Erythroblast (primary cell): ENCODE measurements around the gene FSHR.

Experiments used
- DNase-seq, 2 experiments: peaks; one replicate each; lab custom pipeline; 2025; lab: John Stamatoyannopoulos, UW
- GATA1 ChIP-seq: IDR thresholded peaks from 2 replicates; pipeline ENCODE4 v1.6.1; 2011; ENCODE audit warnings: low read depth, mild to moderate bottlenecking, control low read depth, low read length, moderate library complexity
- POLR2A ChIP-seq: IDR thresholded peaks from 2 replicates; pipeline ENCODE4 v1.6.1; 2011; ENCODE audit warnings: mild to moderate bottlenecking, low read length

The FSHR gene

GRCh38 chr2:49154140-49154539, at the start of gene FSHR:
TSS of gene FSHR (minus strand) at chr2:49154515. CDS start at chr2:49154417, 98 bp downstream.
- DNase-seq: no peak
- TF ChIP-seq GATA1 (no peak), POLR2A (no peak)

GRCh38 chr2:49199266-49199665, 45.0 kb upstream of the FSHR start:
- TF ChIP-seq GATA1 (no peak), POLR2A (no peak)
- no peak for DNase-seq

- DNase-seq: no peak
- TF ChIP-seq GATA1 (no peak), POLR2A (no peak)
Observed at GRCh38 chr2:49194701-49195100, 40.4 kb upstream of the FSHR start.

- no peak for TF ChIP-seq POLR2A
- TF ChIP-seq GATA1: no peak
- no peak for DNase-seq
Observed at GRCh38 chr2:49192036-49192435, 37.7 kb upstream of the FSHR start.

- no peak for TF ChIP-seq GATA1
- TF ChIP-seq POLR2A: no peak
- DNase-seq: no peak
Observed at GRCh38 chr2:49189512-49190225, 35.4 kb upstream of the FSHR start.

- TF ChIP-seq GATA1: no peak
- TF ChIP-seq POLR2A: no peak
- DNase-seq: no peak
Observed at GRCh38 chr2:49186050-49186648, 31.8 kb upstream of the FSHR start.

- no peak for DNase-seq
- no peak for TF ChIP-seq POLR2A
- no peak for TF ChIP-seq GATA1
Observed at GRCh38 chr2:49178656-49179055, 24.3 kb upstream of the FSHR start.

- TF ChIP-seq POLR2A (no peak), GATA1 (no peak)
- DNase-seq: no peak
Observed at GRCh38 chr2:49177194-49177593, 22.9 kb upstream of the FSHR start.

- no peak for DNase-seq
- no peak for TF ChIP-seq GATA1
- TF ChIP-seq POLR2A: no peak
Observed at GRCh38 chr2:49175831-49176230, 21.5 kb upstream of the FSHR start.

- TF ChIP-seq GATA1 (no peak), POLR2A (no peak)
- DNase-seq: no peak
Observed at GRCh38 chr2:49174750-49175149, 20.4 kb upstream of the FSHR start.

GRCh38 chr2:49167131-49167530, 12.8 kb upstream of the FSHR start:
- TF ChIP-seq POLR2A: no peak
- TF ChIP-seq GATA1: no peak

GRCh38 chr2:49165662-49166061, 11.3 kb upstream of the FSHR start:
- no peak for DNase-seq
- TF ChIP-seq GATA1: no peak
- no peak for TF ChIP-seq POLR2A

More at GRCh38 chr2:49167131-49167530, 12.8 kb upstream of the FSHR start:
- DNase-seq: no peak

GRCh38 chr2:49164729-49165128, 10.4 kb upstream of the FSHR start:
- no peak for TF ChIP-seq GATA1
- no peak for TF ChIP-seq POLR2A
- no peak for DNase-seq

GRCh38 chr2:49162151-49162550, 7.8 kb upstream of the FSHR start:
- TF ChIP-seq POLR2A (no peak), GATA1 (no peak)
- DNase-seq: no peak

GRCh38 chr2:49154891-49155290, 576 bp upstream of the FSHR start:
- TF ChIP-seq GATA1: no peak
- no peak for TF ChIP-seq POLR2A

GRCh38 chr2:49153252-49153651, 1.1 kb downstream of the FSHR start:
- DNase-seq: no peak
- TF ChIP-seq POLR2A (no peak), GATA1 (no peak)

More at GRCh38 chr2:49154891-49155290, 576 bp upstream of the FSHR start:
- no peak for DNase-seq
